ENCODE results near the gene FBXW7.
A peak's percentile ranks its signal among the peaks of the same experiment; 100 is the strongest.

FBXW7 gene

GRCh38 chr4:152372444-152372843 is 163.4 kb downstream of the FBXW7 start:
- H3K4me3 Mint-ChIP-seq = no peak overlapping the region
- no peak overlapping the region for H3K27ac Mint-ChIP-seq
- CTCF ChIA-PET = no interaction called here
- H3K9me3 Mint-ChIP-seq = no peaks in the 10 kb centered on the region
- DNase-seq = no peak
- H3K4me1 Mint-ChIP-seq = peaks cover 2% of the 10 kb centered on the region
- H3K27me3 Mint-ChIP-seq = no peaks in the 10 kb centered on the region
- no peaks in the 10 kb centered on the region for H3K36me3 Mint-ChIP-seq

- DNase-seq = no peak
- no peak overlapping the region for H3K4me3 Mint-ChIP-seq
- peaks cover 3% of the 10 kb centered on the region for H3K9me3 Mint-ChIP-seq
- peaks cover 2% of the 10 kb centered on the region for H3K4me1 Mint-ChIP-seq
- CTCF ChIA-PET = interaction anchor here (0.8 to 1.9 kb wide), 2 partner anchors 12 to 116 kb away, joined by 3 to 4 read pairs; no protein-coding TSS in a partner anchor
- no peak overlapping the region for H3K27ac Mint-ChIP-seq
- peaks cover 14% of the 10 kb centered on the region for H3K36me3 Mint-ChIP-seq
- no peaks in the 10 kb centered on the region for H3K27me3 Mint-ChIP-seq
Measured at GRCh38 chr4:152369902-152370295, 166.0 kb downstream of the FBXW7 start.

GRCh38 chr4:152369203-152369901 is 166.5 kb downstream of the FBXW7 start:
- Mint-ChIP-seq H3K36me3 (peaks cover 16% of the 10 kb centered on the region), H3K27me3 (no peaks in the 10 kb centered on the region), H3K4me3 (no peak overlapping the region), H3K4me1 (peaks cover 2% of the 10 kb centered on the region), H3K27ac (no peak overlapping the region), H3K9me3 (peaks cover 3% of the 10 kb centered on the region)
- no peak for DNase-seq
- CTCF ChIA-PET = interaction anchor here (0.8 to 1.9 kb wide), 3 partner anchors 13 to 725 kb away, joined by 3 to 4 read pairs (median 4); no protein-coding TSS in a partner anchor

- no peak overlapping the region for H3K4me3 Mint-ChIP-seq
- H3K27me3 Mint-ChIP-seq = no peaks in the 10 kb centered on the region
- no peak for DNase-seq
- peaks cover 2% of the 10 kb centered on the region for H3K4me1 Mint-ChIP-seq
- no peak overlapping the region for H3K27ac Mint-ChIP-seq
- peaks cover 16% of the 10 kb centered on the region for H3K36me3 Mint-ChIP-seq
- peaks cover 3% of the 10 kb centered on the region for H3K9me3 Mint-ChIP-seq
- CTCF ChIA-PET = interaction anchor here (1.1 to 1.5 kb wide), 2 partner anchors 274 to 723 kb away, joined by 3 to 4 read pairs; no protein-coding TSS in a partner anchor
Measured at GRCh38 chr4:152368001-152368400, 167.9 kb downstream of the FBXW7 start.

- Mint-ChIP-seq H3K27ac (no peak overlapping the region), H3K36me3 (peaks cover 16% of the 10 kb centered on the region), H3K4me3 (no peak overlapping the region), H3K9me3 (peaks cover 3% of the 10 kb centered on the region), H3K4me1 (peaks cover 1% of the 10 kb centered on the region), H3K27me3 (no peaks in the 10 kb centered on the region)
- CTCF ChIA-PET = interaction anchor here (1.0 to 1.2 kb wide), 2 partner anchors 16 to 720 kb away, joined by 3 to 4 read pairs; no protein-coding TSS in a partner anchor
- no peak for DNase-seq
Measured at GRCh38 chr4:152364883-152365282, 171.0 kb downstream of the FBXW7 start.

GRCh38 chr4:152364383-152364782 is 171.5 kb downstream of the FBXW7 start:
- H3K9me3 Mint-ChIP-seq = peaks cover 3% of the 10 kb centered on the region
- DNase-seq = no peak

GRCh38 chr4:152363904-152364303 is 172.0 kb downstream of the FBXW7 start:
- H3K27ac Mint-ChIP-seq = no peak overlapping the region
- peaks cover 3% of the 10 kb centered on the region for H3K9me3 Mint-ChIP-seq
- CTCF ChIA-PET = no interaction called here
- H3K4me1 Mint-ChIP-seq = no peaks in the 10 kb centered on the region
- H3K36me3 Mint-ChIP-seq = peaks cover 21% of the 10 kb centered on the region
- H3K4me3 Mint-ChIP-seq = no peak overlapping the region
- DNase-seq = no peak
- no peaks in the 10 kb centered on the region for H3K27me3 Mint-ChIP-seq

More at GRCh38 chr4:152364383-152364782, 171.5 kb downstream of the FBXW7 start:
- CTCF ChIA-PET = interaction anchor here (1.0 to 1.2 kb wide), 2 partner anchors 16 to 720 kb away, joined by 3 to 4 read pairs; no protein-coding TSS in a partner anchor
- H3K27me3 Mint-ChIP-seq = no peaks in the 10 kb centered on the region
- no peak overlapping the region for H3K27ac Mint-ChIP-seq
- no peaks in the 10 kb centered on the region for H3K4me1 Mint-ChIP-seq
- H3K36me3 Mint-ChIP-seq = peaks cover 20% of the 10 kb centered on the region
- no peak overlapping the region for H3K4me3 Mint-ChIP-seq

GRCh38 chr4:152363086-152363485 is 172.8 kb downstream of the FBXW7 start:
- H3K4me3 Mint-ChIP-seq = no peak overlapping the region
- DNase-seq = no peak
- no peaks in the 10 kb centered on the region for H3K27me3 Mint-ChIP-seq
- H3K36me3 Mint-ChIP-seq = peaks cover 24% of the 10 kb centered on the region
- H3K27ac Mint-ChIP-seq = no peak overlapping the region
- H3K9me3 Mint-ChIP-seq = peaks cover 3% of the 10 kb centered on the region
- CTCF ChIA-PET = no interaction called here
- no peaks in the 10 kb centered on the region for H3K4me1 Mint-ChIP-seq

GRCh38 chr4:152360045-152360410 is 175.9 kb downstream of the FBXW7 start:
- Mint-ChIP-seq H3K27me3 (no peaks in the 10 kb centered on the region), H3K4me3 (no peak overlapping the region), H3K27ac (no peak overlapping the region), H3K9me3 (no peaks in the 10 kb centered on the region), H3K4me1 (no peaks in the 10 kb centered on the region), H3K36me3 (peaks cover 13% of the 10 kb centered on the region)
- CTCF ChIA-PET = no interaction called here
- DNase-seq = no peak

- no peak for DNase-seq
- Mint-ChIP-seq H3K36me3 (peaks cover 10% of the 10 kb centered on the region), H3K27me3 (no peaks in the 10 kb centered on the region), H3K27ac (no peak overlapping the region), H3K4me3 (no peak overlapping the region), H3K9me3 (no peaks in the 10 kb centered on the region), H3K4me1 (no peaks in the 10 kb centered on the region)
- CTCF ChIA-PET = no interaction called here
Measured at GRCh38 chr4:152359208-152360044, 176.5 kb downstream of the FBXW7 start.

GRCh38 chr4:152357206-152357605 is 178.7 kb downstream of the FBXW7 start:
- no peak overlapping the region for H3K4me3 Mint-ChIP-seq
- no peaks in the 10 kb centered on the region for H3K27me3 Mint-ChIP-seq
- no peak for DNase-seq
- H3K36me3 Mint-ChIP-seq = peaks cover 12% of the 10 kb centered on the region
- H3K4me1 Mint-ChIP-seq = peaks cover 13% of the 10 kb centered on the region
- no peaks in the 10 kb centered on the region for H3K9me3 Mint-ChIP-seq
- CTCF ChIA-PET = interaction anchor here (0.7 to 0.8 kb wide), 2 partner anchors 142 to 555 kb away, joined by 3 read pairs; no protein-coding TSS in a partner anchor
- no peak overlapping the region for H3K27ac Mint-ChIP-seq

- peaks cover 14% of the 10 kb centered on the region for H3K4me1 Mint-ChIP-seq
- no peaks in the 10 kb centered on the region for H3K9me3 Mint-ChIP-seq
- peaks cover 12% of the 10 kb centered on the region for H3K36me3 Mint-ChIP-seq
- CTCF ChIA-PET = interaction anchor here (0.7 kb wide), 1 partner anchor 143 kb away, joined by 3 read pairs; no protein-coding TSS in a partner anchor
- no peaks in the 10 kb centered on the region for H3K27me3 Mint-ChIP-seq
- DNase-seq = no peak
- no peak overlapping the region for H3K27ac Mint-ChIP-seq
- H3K4me3 Mint-ChIP-seq = no peak overlapping the region
Measured at GRCh38 chr4:152356428-152357034, 179.4 kb downstream of the FBXW7 start.

- Mint-ChIP-seq H3K4me1 (peaks cover 20% of the 10 kb centered on the region), H3K9me3 (no peaks in the 10 kb centered on the region)
Measured at GRCh38 chr4:152352622-152353116, 183.2 kb downstream of the FBXW7 start.

GRCh38 chr4:152352215-152352614 is 183.7 kb downstream of the FBXW7 start:
- no peak overlapping the region for H3K4me3 Mint-ChIP-seq
- peaks cover 20% of the 10 kb centered on the region for H3K4me1 Mint-ChIP-seq
- no peak for DNase-seq
- no peaks in the 10 kb centered on the region for H3K27me3 Mint-ChIP-seq
- CTCF ChIA-PET = interaction anchor here (0.7 kb wide), 1 partner anchor 384 kb away, joined by 3 read pairs; no protein-coding TSS in a partner anchor
- H3K27ac Mint-ChIP-seq = no peak overlapping the region
- H3K36me3 Mint-ChIP-seq = peaks cover 3% of the 10 kb centered on the region
- H3K9me3 Mint-ChIP-seq = no peaks in the 10 kb centered on the region

More at GRCh38 chr4:152352622-152353116, 183.2 kb downstream of the FBXW7 start:
- Mint-ChIP-seq H3K36me3 (peaks cover 3% of the 10 kb centered on the region), H3K27ac (no peak overlapping the region), H3K4me3 (no peak overlapping the region), H3K27me3 (no peaks in the 10 kb centered on the region)
- CTCF ChIA-PET = interaction anchor here (0.7 kb wide), 1 partner anchor 384 kb away, joined by 3 read pairs; no protein-coding TSS in a partner anchor
- peak; percentile 33 for DNase-seq
